SIG-M5 treated with dmso at 0.1 percent for 504 hours (cell line): Measurements from ENCODE around the gene TAC3.
"Not testable (repeated sequence)": the region's sequence is repeated elsewhere in the genome, so short reads cannot be mapped to it uniquely, and the experiment has no call there.

Experiments
- DNase-seq: peaks from one replicate; lab custom pipeline; 2025; ENCODE audit not compliant: unreplicated experiment; lab: John Stamatoyannopoulos, UW

Gene TAC3

GRCh38 chr12:57016348-57016747, at the start of gene TAC3:
TSS of gene TAC3 (minus strand) at chr12:57016529. CDS start at chr12:57015797, 732 bp downstream.
- no peak for DNase-seq

GRCh38 chr12:57063991-57064685, 47.8 kb upstream of the TAC3 start:
- peak; percentile 75 for DNase-seq

- no peak for DNase-seq
Measured at GRCh38 chr12:57058454-57058853, 42.1 kb upstream of the TAC3 start.

- DNase-seq = no peak
Measured at GRCh38 chr12:57057067-57057751, 40.9 kb upstream of the TAC3 start.

GRCh38 chr12:57055824-57056223, 39.5 kb upstream of the TAC3 start:
- DNase-seq = peak; percentile 58

- DNase-seq = not testable (repeated sequence)
Measured at GRCh38 chr12:57053901-57054300, 37.6 kb upstream of the TAC3 start.

GRCh38 chr12:57053146-57053545, 36.8 kb upstream of the TAC3 start:
- not testable (repeated sequence) for DNase-seq

- DNase-seq = no peak
Measured at GRCh38 chr12:57051011-57051410, 34.7 kb upstream of the TAC3 start.

GRCh38 chr12:57049890-57050289, 33.6 kb upstream of the TAC3 start, which contains the start of gene MYO1A:
TSS of gene MYO1A (minus strand) at chr12:57050129. CDS start at chr12:57048323, 1,806 bp downstream.
- no peak for DNase-seq

GRCh38 chr12:57049119-57049446, 32.8 kb upstream of the TAC3 start:
- DNase-seq = no peak

- DNase-seq = no peak
Measured at GRCh38 chr12:57048423-57049118, 32.2 kb upstream of the TAC3 start.

GRCh38 chr12:57047981-57048380, 31.7 kb upstream of the TAC3 start:
- DNase-seq = no peak

- DNase-seq = peak; percentile 89
Measured at GRCh38 chr12:57046947-57047890, 30.9 kb upstream of the TAC3 start.

- DNase-seq = no peak
Measured at GRCh38 chr12:57046086-57046791, 29.9 kb upstream of the TAC3 start.

- no peak for DNase-seq
Measured at GRCh38 chr12:57044889-57045288, 28.6 kb upstream of the TAC3 start.

GRCh38 chr12:57044468-57044867, 28.1 kb upstream of the TAC3 start:
- DNase-seq = no peak

- no peak for DNase-seq
Measured at GRCh38 chr12:57042695-57043094, 26.4 kb upstream of the TAC3 start.

GRCh38 chr12:57040750-57041149, 24.4 kb upstream of the TAC3 start:
- DNase-seq = no peak

GRCh38 chr12:57040211-57040610, 23.9 kb upstream of the TAC3 start:
- DNase-seq = no peak
